MCF 10A (cell line): ENCODE results near the gene BORCS6. TPM values are rescaled to one million over a fixed set of nuclear protein-coding genes. Genes with fewer than 3 reads are reported as not detected.

Source experiments
- BruUV-seq: library from RNA; stranded (reverse); fragments of 400-500 nt; replicated peaks from 2 replicates; lab custom pipeline; 2021; lab: Mats Ljungman, UMichigan
- CTCF ChIA-PET: fragments of 300-600 bp; sonication (Branson Sonifier 250); formaldehyde crosslinking; extraction: SDS; loops from one replicate; lab custom pipeline; 2021; ENCODE audit warnings: antibody characterized with exemption, inconsistent platforms; lab: Yijun Ruan, JAX
- POLR2A ChIA-PET: fragments of 300-600, 350-650 bp; sonication (Branson Sonifier 250); formaldehyde crosslinking; extraction: SDS; loops from one replicate; lab custom pipeline; 2020; ENCODE audit warnings: antibody characterized with exemption, inconsistent platforms; lab: Yijun Ruan, JAX
- DNase-seq: peaks from one replicate; pipeline ENCODE4 v3.0.0-alpha.2; 2018; ENCODE audit not compliant: unreplicated experiment
- H3K27ac Mint-ChIP-seq: one replicate; pipeline ENCODE4 v1.8.0; 2022; ENCODE audit warnings: mild to moderate bottlenecking, low read depth, mixed read lengths; ENCODE audit not compliant: unreplicated experiment
- H3K27me3 Mint-ChIP-seq: one replicate; pipeline ENCODE4 v1.8.0; 2022; ENCODE audit warnings: mixed read lengths; ENCODE audit not compliant: insufficient read depth, unreplicated experiment
- H3K36me3 Mint-ChIP-seq: one replicate; pipeline ENCODE4 v1.8.0; 2022; ENCODE audit warnings: mild to moderate bottlenecking, moderate library complexity, mixed read lengths; ENCODE audit not compliant: insufficient read depth, unreplicated experiment
- H3K4me1 Mint-ChIP-seq: one replicate; pipeline ENCODE4 v1.8.0; 2022; ENCODE audit warnings: mixed read lengths; ENCODE audit not compliant: insufficient read depth, unreplicated experiment
- H3K4me3 Mint-ChIP-seq: one replicate; pipeline ENCODE4 v1.8.0; 2022; ENCODE audit warnings: mild to moderate bottlenecking, moderate library complexity, mixed read lengths; ENCODE audit not compliant: unreplicated experiment
- H3K9me3 Mint-ChIP-seq: one replicate; pipeline ENCODE4 v1.8.0; 2022; ENCODE audit warnings: mixed read lengths; ENCODE audit not compliant: unreplicated experiment
- intact Hi-C: fragments of 100-400 bp; cut with micrococcal nuclease; formaldehyde crosslinking; loops from 2 replicates; pipeline ENCODE4 v1.14.1; 2022
- total RNA-seq: library from RNA; stranded (reverse); gene quantifications from 2 replicates; pipeline ENCODE4 v1.2.3, GENCODE V29; 2022
- TF ChIP-seq, protein P1 (sequence below): fragments of 200-600 bp; IDR thresholded peaks from one replicate; pipeline ENCODE4 v1.8.0; 2022; ENCODE audit warnings: antibody characterized with exemption, mild to moderate bottlenecking; ENCODE audit not compliant: unreplicated experiment

Gene BORCS6
- total RNA-seq, 1 experiment from 2014 or later, result 4.4 TPM

DNA sequence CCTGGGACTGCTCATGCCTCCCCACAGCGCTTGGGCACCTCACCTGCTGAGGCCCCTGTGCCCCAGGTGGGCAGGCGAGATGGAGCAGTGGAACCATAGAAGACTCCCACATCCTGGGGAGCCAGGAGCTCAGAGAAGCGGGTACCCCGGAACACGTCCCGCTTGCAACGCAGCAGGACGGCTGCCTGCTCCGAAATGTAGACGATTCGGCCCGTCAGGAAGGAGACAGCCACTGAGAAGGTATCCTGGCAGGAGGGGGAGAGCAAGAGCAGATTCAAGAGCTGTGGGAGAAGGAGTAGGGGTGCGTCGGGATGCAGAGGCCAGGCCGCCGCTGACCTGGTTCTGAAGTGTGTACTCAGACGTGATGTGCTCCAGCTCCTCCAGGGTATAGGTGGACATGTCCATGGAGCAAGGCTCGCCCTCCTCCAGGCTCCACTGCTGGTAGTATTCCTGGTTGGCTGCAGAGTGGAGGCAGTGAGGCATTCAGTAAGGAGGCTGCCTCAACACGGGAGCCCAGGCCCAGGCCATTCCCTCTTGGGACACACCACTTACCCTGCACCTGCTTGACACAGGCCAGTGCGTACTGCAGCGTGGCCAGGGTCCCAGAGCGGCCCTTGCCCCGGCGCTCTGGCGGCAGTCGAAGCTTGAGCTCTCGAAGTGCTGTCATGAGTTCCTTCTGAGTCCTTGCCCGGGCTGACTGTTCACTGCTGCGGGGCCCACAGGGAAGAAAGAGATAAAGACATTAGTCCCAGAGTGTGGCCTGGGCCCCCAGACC is 40.4 kb downstream of the BORCS6 start:
- no peak for DNase-seq
- intact Hi-C loops, result no loop called here
- H3K9me3 Mint-ChIP-seq, result no peaks in the 10 kb centered on the region
- no peak overlapping the region for H3K27ac Mint-ChIP-seq
- ChIA-PET CTCF (interaction anchor here (0.6 to 1.4 kb wide), 3 partner anchors 9 to 92 kb away, joined by 3 to 13 read pairs (median 3); no protein-coding TSS in a partner anchor), POLR2A (interaction anchor here (1.1 to 16.5 kb wide), 5 partner anchors 11 to 74 kb away, joined by 3 to 429 read pairs (median 7); partner anchors contain the start of gene ALOXE3)
- peak overlapping the region; percentile 31 for H3K4me3 Mint-ChIP-seq
- no peaks in the 10 kb centered on the region for H3K27me3 Mint-ChIP-seq
- TF ChIP-seq, protein P1, sequence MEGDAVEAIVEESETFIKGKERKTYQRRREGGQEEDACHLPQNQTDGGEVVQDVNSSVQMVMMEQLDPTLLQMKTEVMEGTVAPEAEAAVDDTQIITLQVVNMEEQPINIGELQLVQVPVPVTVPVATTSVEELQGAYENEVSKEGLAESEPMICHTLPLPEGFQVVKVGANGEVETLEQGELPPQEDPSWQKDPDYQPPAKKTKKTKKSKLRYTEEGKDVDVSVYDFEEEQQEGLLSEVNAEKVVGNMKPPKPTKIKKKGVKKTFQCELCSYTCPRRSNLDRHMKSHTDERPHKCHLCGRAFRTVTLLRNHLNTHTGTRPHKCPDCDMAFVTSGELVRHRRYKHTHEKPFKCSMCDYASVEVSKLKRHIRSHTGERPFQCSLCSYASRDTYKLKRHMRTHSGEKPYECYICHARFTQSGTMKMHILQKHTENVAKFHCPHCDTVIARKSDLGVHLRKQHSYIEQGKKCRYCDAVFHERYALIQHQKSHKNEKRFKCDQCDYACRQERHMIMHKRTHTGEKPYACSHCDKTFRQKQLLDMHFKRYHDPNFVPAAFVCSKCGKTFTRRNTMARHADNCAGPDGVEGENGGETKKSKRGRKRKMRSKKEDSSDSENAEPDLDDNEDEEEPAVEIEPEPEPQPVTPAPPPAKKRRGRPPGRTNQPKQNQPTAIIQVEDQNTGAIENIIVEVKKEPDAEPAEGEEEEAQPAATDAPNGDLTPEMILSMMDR, result no peak
- H3K4me1 Mint-ChIP-seq, result peaks cover 33% of the 10 kb centered on the region
- no TSS peak for BruUV-seq
- H3K36me3 Mint-ChIP-seq, result no peaks in the 10 kb centered on the region

DNA sequence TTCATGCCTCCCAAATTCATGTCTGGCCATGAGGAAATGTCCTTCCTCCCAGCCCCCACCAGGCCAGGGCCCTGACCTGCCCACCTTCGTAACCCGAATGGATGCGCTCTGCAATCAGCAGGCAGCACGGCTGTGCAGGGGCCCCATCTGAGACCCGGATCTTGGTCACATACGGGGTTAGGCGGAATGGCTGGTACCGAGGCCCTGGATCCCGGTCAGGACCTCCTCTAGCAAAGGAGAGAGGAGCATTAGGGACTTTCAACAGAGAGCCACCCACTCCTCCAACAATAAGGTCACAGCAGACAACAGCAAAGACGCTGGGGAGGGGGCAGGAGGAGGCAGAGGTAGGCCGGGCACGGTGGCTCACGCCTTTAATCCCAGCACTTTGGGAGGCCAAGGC is 41.4 kb downstream of the BORCS6 start:
- H3K27me3 Mint-ChIP-seq, result no peaks in the 10 kb centered on the region
- TF ChIP-seq, protein P1, result no peak
- ChIA-PET POLR2A (interaction anchor here (0.7 to 16.5 kb wide), 5 partner anchors 8 to 75 kb away, joined by 3 to 429 read pairs (median 7); no protein-coding TSS in a partner anchor), CTCF (interaction anchor here (1.1 kb wide), 1 partner anchor 10 kb away, joined by 4 read pairs; no protein-coding TSS in a partner anchor)
- intact Hi-C loops, result no loop called here
- H3K4me3 Mint-ChIP-seq, result no peak overlapping the region
- no peak for DNase-seq
- H3K27ac Mint-ChIP-seq, result peak overlapping the region; percentile 16
- BruUV-seq, result no TSS peak
- peaks cover 25% of the 10 kb centered on the region for H3K4me1 Mint-ChIP-seq
- H3K9me3 Mint-ChIP-seq, result no peaks in the 10 kb centered on the region
- no peaks in the 10 kb centered on the region for H3K36me3 Mint-ChIP-seq

DNA sequence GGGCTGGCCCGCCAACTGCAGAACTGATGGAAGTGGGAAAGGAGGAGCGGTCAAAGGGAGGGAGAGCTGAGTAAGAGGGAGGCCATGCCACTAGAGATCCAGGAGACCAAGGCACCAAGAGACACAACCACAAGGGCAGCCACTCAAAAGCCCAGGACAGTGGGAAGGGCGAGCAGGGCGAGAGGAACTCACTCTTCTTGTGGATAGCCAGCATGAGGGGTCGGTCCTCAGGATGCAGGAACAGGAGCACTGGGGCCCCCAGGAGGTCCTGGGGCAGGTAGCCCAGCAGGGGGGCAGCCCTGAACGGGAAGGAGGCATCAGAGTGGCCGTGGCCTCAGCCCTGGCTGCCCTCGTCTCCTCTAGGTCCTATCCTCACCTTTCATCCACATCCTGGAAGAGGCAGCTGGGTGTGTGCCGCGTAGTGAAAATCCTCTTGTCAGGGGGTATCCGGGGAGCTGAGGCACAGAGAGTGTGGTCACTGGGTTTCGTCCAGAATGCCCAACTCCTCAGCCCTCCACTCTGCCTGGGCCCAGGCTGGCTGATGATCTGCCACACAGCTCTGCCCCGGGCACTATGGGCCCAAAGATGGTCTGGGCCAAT is 42.1 kb downstream of the BORCS6 start:
- POLR2A ChIA-PET, result interaction anchor here (0.7 to 16.5 kb wide), 3 partner anchors 9 to 26 kb away, joined by 3 to 429 read pairs (median 4); no protein-coding TSS in a partner anchor
- Mint-ChIP-seq H3K27me3 (no peaks in the 10 kb centered on the region), H3K27ac (peak overlapping the region; percentile 35), H3K36me3 (no peaks in the 10 kb centered on the region), H3K4me3 (no peak overlapping the region), H3K4me1 (peaks cover 19% of the 10 kb centered on the region), H3K9me3 (no peaks in the 10 kb centered on the region)
- no TSS peak for BruUV-seq
- intact Hi-C loops, result no loop called here
- TF ChIP-seq, protein P1, result no peak
- DNase-seq, result no peak
- CTCF ChIA-PET, result interaction anchor here (0.6 to 1.1 kb wide), 4 partner anchors 11 to 569 kb away, joined by 3 to 4 read pairs (median 4); partner anchors contain the start of gene CD68
